OCI-LY7 (cell line): ENCODE data around the gene KDM2A.

Experiments
- EZH2phosphoT487 ChIP-seq: fragments of 200-600 bp; sonication (generic); IDR thresholded peaks from 2 replicates; pipeline ENCODE4 v1.6.1; 2018; ENCODE audit warnings: low read depth, borderline replicate concordance, mild to moderate bottlenecking, mixed run types, antibody characterized with exemption, low read length, moderate library complexity, mixed read lengths
- TF ChIP-seq, protein P1 (sequence below): fragments of 200-600 bp; sonication (generic); conservative IDR thresholded peaks from 2 replicates; pipeline ENCODE4 v1.5.1; 2014; ENCODE audit warnings: mild to moderate bottlenecking, antibody characterized with exemption, low read length, moderate library complexity, mixed read lengths

DNA sequence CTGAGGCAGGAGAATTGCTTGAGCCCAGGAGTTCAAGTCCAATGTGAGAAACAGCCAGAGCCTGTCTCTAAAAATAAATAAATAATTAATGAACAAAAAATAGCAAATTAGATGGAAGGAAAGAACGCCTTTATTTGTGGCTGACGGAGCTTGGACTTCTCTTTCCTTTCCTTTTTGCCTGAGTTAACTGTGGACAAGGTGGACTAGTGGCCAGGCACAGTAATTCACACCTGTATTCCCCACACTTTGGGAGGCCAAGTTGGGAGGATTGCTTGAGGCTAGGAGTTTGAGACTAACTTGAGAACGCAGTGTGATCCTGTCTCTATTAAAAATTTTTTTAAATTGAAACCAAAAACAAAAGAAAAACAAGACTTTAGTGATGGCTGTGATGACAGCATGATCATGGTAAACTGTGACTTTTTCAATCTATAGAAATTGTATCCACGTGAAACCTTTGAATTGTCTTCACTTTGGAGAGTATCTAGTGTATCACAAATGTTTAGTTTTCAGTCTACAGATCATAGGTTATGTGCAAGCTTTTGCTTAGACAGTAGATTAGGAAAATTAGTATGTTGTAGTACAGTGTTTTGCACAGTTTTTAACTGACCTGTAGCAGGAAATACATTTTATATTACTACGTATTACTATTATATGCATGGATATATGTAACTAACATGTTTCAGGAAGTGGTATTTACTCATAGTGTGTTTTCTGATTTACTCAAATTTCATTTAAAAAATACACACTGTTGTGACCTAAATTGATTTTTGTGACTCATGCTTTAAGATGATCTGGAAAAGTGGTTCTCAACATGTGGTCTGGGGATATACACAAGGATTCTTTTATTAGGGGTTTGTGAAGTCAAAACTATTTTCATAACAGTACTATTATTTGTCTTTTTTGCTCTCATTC lies 42.1 kb downstream of the KDM2A start:
- TF ChIP-seq, protein P1, sequence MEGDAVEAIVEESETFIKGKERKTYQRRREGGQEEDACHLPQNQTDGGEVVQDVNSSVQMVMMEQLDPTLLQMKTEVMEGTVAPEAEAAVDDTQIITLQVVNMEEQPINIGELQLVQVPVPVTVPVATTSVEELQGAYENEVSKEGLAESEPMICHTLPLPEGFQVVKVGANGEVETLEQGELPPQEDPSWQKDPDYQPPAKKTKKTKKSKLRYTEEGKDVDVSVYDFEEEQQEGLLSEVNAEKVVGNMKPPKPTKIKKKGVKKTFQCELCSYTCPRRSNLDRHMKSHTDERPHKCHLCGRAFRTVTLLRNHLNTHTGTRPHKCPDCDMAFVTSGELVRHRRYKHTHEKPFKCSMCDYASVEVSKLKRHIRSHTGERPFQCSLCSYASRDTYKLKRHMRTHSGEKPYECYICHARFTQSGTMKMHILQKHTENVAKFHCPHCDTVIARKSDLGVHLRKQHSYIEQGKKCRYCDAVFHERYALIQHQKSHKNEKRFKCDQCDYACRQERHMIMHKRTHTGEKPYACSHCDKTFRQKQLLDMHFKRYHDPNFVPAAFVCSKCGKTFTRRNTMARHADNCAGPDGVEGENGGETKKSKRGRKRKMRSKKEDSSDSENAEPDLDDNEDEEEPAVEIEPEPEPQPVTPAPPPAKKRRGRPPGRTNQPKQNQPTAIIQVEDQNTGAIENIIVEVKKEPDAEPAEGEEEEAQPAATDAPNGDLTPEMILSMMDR = 0 out of 2 replicates have a peak, but pooled peaks have one; percentile 13
- no peak for TF ChIP-seq EZH2phosphoT487
